Large intestine (tissue), 3 donors: ENCODE results near the gene TAF4. TPM values are rescaled to one million over a fixed set of nuclear protein-coding genes. Genes with fewer than 3 reads are reported as not detected.
A peak's percentile ranks its signal among the peaks of the same experiment; 100 is the strongest.

ENCODE experiments used
- DNase-seq, 2 donors: peaks; one replicate each; pipeline versions ENCODE4 v3.0.0 to v3.0.0-alpha.2; 2013
- H3K27ac ChIP-seq: one replicate; pipeline ENCODE4 v1.5.1; 2013; ENCODE audit warnings: low read length
- H3K27me3 ChIP-seq: 2 replicates; pipeline ENCODE4 v1.6.1; 2013; ENCODE audit warnings: low read length; ENCODE audit not compliant: control insufficient read depth, insufficient read depth
- H3K36me3 ChIP-seq: 2 replicates; pipeline ENCODE4 v1.6.1; 2013; ENCODE audit warnings: low read length; ENCODE audit not compliant: control insufficient read depth, insufficient read depth
- H3K4me1 ChIP-seq: one replicate; pipeline ENCODE4 v1.6.1; 2013; ENCODE audit warnings: low read length; ENCODE audit not compliant: control insufficient read depth, insufficient read depth
- H3K4me3 ChIP-seq: one replicate; pipeline ENCODE4 v1.5.1; 2013; ENCODE audit warnings: low read length
- H3K9me3 ChIP-seq: one replicate; pipeline ENCODE4 v1.6.1; 2013; ENCODE audit warnings: mild to moderate bottlenecking, low read depth, low read length, moderate library complexity; ENCODE audit not compliant: control insufficient read depth
- WGBS: methylation state at CpG from one replicate; pipeline ENCODE4 v1.1.5; 2013; ENCODE audit warnings: low lambda C conversion rate; ENCODE audit not compliant: insufficient coverage; 5-methylcytosine and 5-hydroxymethylcytosine counted together
- polyA plus RNA-seq: library from polyadenylated mRNA; unstranded; fragments of 120-200 nt; gene quantifications from one replicate; pipeline ENCODE4 v1.2.1, GENCODE V29; 2013

The TAF4 gene
- polyA plus RNA-seq, 1 donor = 17.4 TPM

DNA sequence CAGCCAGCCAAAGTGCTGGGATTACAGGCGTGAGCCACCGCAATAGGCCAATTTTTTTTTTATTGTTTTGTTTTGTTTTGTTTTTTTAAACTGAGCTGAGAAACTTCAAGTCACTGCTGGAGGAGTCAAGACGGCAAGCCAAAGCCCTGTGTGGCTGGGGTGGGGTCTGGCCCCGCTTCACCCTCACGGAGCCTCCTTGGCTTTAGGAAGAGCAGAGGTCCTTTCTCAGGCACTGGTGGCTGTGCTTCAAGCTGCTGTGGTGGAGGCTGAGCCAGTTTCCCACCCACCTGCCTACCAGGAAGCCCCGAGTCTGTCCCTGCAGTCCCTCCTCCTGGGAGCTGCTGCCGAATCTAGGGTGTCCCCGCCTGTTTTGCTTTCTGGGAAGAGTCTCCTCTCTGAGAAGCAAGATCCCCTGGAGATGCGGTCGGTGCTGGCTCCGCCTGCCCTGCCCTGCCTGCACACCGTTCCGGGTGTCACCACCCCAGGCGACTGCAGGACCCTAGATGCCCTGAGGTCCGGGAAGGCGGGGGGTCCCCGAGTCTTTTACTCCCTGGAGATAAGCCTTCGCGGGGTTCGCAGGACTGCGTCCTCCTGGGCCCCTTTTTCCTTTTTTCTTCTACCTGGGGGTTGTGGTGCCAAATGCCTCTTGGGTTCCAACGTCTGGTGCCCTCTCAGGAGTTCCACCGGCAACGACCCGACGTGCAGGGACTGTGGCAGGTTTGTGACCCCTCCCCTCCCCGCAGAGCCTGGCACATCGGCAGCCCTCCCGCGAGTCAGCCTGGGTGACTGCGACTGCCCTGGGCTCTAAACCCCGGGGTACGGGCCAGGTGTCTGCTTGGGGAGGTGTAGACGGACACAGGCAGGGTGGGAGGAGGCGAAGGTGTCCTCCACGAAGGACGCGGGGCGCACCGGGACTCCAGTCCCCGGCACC is 100.7 kb downstream of the TAF4 start:
- WGBS = 100% methylated on average over 2 of the region's 41 CpGs
- DNase-seq = no peak
- no peak overlapping the region for H3K27ac ChIP-seq

DNA sequence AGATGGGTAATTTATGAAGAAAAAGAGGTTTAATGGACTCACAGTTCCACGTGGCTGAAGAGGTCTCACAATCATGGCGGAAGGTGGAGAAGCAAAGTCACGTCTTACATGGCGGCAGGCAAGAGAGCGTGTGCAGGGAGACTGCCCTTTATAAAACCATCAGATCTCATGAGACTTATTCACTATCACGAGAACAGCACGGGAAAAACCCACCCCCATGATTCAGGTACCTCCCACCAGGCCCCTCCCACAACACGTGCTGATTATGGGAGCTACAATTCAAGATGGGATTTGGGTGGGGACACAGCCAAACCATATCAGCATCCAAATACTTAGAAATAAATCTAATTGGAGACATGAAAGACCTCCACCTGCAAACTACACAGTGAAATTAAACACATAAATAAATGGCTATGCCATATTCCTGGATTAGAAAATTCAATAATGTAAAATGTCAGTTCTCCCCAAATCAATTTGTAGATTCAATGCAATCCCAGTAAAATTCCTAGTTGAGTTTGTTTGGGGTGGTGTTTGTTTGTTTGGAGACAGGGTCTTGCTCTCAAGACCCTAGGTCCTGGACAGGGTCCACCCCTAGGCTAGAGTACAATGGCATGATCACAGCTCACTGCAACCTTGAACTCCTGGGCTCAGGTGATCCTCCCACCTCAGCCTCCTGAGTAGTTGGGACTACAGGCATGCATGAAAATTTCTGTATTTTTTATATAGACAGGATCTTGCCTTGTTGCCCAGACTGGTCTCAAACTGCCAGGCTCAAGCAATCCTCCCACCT is 101.6 kb downstream of the TAF4 start:
- no CpG with 5 or more reads among the region's 8 CpGs for WGBS
- H3K9me3 ChIP-seq = no peaks in the 10 kb centered on the region

More for the DNA sequence above, 100.7 kb downstream of the TAF4 start:
- H3K36me3 ChIP-seq = no peaks in the 10 kb centered on the region
- no peaks in the 10 kb centered on the region for H3K4me1 ChIP-seq
- no peaks in the 10 kb centered on the region for H3K9me3 ChIP-seq
- H3K4me3 ChIP-seq = no peak overlapping the region
- H3K27me3 ChIP-seq = peaks cover 20% of the 10 kb centered on the region

DNA sequence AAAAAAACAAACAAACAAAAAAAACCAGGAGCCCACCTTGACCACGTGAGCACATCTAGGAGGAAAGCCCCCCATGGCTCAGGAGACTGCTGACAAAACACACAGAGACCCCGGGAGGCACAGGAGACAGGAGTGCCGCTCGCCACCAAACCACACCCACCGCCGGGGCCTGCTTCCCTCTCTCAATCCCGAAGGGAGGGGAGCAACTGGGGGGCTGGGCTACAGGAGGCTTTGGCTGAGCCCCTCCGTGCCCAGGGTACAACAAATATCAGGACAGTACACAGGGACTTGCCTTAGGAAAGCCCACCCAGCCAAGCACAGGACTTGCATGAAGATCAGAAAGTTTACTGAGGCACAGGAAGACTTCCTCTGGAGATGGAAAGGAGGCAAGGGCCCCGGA is 102.5 kb downstream of the TAF4 start:
- Histone ChIP-seq H3K4me1 (no peaks in the 10 kb centered on the region), H3K9me3 (no peaks in the 10 kb centered on the region), H3K27ac (no peak overlapping the region), H3K27me3 (peaks cover 20% of the 10 kb centered on the region), H3K36me3 (no peaks in the 10 kb centered on the region), H3K4me3 (no peak overlapping the region)
- 71% methylated on average over 1 of the region's 9 CpGs for WGBS
- DNase-seq = no peak

More for the DNA sequence above, 101.6 kb downstream of the TAF4 start:
- no peaks in the 10 kb centered on the region for H3K4me1 ChIP-seq
- no peak overlapping the region for H3K4me3 ChIP-seq
- no peak for DNase-seq
- H3K27ac ChIP-seq = no peak overlapping the region
- no peaks in the 10 kb centered on the region for H3K36me3 ChIP-seq
- H3K27me3 ChIP-seq = peaks cover 20% of the 10 kb centered on the region

DNA sequence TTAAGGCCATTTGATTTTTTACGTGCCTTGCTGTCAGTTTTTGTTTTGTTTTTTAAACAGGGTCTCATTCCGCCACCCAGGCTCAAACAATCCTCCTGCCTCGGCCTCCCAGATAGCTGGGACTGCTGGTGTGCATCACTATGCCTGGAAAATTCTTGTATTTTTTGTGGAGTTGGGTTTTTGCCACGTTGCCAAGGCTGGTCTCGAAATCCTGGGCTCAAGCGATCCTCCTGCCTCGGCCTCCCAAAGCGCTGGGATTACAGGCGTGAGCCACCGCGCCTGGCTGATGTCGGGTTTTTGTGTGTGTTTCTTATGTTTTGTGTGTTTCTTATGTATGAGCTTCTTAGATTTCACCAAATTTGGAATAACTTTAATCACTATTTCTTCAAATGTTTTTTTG is 104.8 kb downstream of the TAF4 start:
- WGBS = 95% methylated on average over 4 of the region's 12 CpGs
- DNase-seq = no peak
- Histone ChIP-seq H3K4me1 (no peaks in the 10 kb centered on the region), H3K36me3 (no peaks in the 10 kb centered on the region), H3K9me3 (no peaks in the 10 kb centered on the region), H3K4me3 (no peak overlapping the region), H3K27me3 (peaks cover 12% of the 10 kb centered on the region), H3K27ac (no peak overlapping the region)

DNA sequence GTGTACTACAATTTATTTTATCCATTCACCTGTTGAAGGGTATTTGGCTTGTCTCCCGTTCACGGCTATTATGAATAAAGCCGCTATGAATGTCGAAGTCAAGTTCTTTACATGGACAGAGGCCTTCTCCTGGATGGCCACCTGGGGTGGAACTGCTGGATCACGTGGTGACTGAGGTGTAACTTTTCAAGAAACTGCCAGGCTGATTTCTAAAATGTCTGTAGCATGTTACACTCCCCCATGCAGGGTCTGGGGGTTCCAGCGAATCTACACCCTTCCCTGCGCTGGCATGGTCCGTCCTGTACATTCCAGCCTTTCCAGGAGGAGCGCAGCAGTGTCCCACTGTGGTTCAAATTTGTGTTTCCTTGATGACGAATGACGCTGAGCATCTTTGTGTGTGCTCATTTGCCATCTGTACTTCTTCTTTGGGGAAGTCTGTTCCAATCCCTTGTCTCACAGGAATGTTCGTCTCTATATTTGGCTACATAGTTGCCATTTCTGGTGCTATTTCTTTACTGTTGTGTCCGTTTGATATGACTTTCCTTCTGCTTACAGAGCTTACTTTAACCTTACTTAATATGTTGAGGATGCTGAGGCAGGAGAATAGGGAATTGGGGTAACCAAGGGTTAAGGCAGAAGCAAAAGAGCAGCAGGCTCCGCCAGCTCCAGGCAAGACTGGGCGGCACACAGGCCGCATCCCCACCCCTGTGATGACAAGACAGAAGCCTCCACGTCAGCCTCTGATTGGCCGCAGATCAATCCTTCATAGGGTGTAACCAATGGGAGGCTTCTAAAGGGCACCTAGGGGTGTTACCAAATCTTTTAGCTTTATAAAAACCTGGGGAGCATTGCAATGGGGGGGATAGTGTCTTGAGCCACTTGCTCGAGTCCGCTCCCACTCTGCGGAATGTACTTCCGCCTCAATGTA is 106.6 kb downstream of the TAF4 start:
- Histone ChIP-seq H3K27ac (no peak overlapping the region), H3K36me3 (no peaks in the 10 kb centered on the region), H3K27me3 (peaks cover 6% of the 10 kb centered on the region), H3K4me1 (no peaks in the 10 kb centered on the region), H3K4me3 (no peak overlapping the region), H3K9me3 (no peaks in the 10 kb centered on the region)
- 73% methylated on average over 2 of the region's 22 CpGs for WGBS
- DNase-seq = no peak

DNA sequence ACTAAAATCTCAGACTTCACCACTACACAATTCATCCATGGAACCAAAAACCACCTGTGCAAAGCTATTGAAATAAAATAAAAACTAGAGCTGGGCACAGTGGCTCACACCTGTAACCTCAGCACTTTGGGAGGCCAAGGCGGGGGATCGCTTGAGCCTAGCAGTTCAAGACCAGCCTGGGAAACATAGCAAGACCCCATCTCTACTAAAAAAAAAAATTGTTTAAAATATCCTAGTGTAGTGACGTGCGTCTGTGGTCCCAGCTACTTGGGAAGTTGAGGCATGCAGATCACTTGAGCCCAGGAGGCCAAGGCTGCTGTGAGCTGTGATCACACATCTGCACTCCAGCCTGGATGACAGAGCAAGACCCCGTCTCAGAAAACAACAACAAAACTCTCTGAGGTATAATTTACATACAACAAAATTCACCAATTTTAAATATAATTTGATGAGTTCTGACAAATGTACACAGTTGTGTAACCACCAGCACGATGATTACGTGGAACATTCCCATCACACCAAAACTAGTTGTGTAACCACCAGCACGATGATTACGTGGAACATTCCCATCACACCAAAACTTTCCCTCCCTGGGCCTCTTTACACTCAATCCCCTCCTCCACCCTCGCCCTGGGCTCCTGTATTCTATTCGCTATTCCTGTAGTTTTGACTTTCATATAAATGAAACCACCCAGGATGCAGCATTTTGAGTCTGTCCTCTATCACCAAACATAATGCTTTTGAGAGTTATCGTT is 107.5 kb downstream of the TAF4 start:
- 86% methylated on average over 2 of the region's 12 CpGs for WGBS
- Histone ChIP-seq H3K27ac (no peak overlapping the region), H3K9me3 (no peaks in the 10 kb centered on the region), H3K36me3 (no peaks in the 10 kb centered on the region), H3K4me1 (no peaks in the 10 kb centered on the region), H3K4me3 (no peak overlapping the region), H3K27me3 (peaks cover 6% of the 10 kb centered on the region)
- DNase-seq = no peak

DNA sequence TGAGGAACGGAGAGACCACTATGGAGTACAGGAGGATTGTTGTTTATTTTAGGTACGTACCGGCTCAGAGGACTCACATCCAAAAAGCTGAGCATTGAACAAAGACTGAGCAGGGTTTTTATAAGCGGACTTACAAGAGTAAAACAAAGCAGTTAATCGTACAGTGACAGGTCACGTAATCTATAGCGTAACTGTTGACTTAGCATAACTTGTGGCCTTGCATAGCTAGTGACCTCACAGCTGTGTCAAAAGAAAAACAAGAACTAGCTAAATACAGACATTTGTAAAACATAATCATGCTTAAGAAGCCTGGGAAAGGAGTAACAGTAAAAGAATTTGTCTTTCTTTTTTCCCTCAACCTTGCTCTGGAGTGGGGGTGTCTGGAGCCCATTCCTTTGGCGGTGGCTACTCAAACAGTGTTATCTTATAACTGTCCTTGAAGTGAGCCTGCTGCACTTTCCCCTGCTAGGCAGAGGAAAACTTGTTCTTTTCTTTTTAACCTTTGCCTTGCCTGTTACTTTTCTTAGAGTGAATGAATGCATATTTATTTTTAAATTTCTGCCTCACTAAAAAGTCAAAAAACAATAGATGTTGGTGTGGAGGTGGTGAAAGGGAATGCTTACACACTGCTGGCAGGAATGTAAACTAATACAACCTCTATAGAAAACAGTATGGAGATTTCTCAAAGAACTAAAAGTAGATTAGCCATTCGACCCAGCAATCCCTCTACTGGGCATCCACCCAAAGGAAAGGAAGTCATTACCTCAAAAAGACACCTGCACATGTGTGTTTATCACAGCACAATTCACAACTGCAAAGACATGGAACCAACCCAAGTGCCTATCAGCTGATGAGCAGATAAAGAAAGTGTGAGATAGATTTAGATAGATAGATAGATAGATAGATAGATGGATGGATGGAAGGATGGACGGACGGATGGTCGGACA is 109.0 kb downstream of the TAF4 start:
- WGBS = 55% methylated on average over 6 of the region's 12 CpGs
- Histone ChIP-seq H3K36me3 (no peaks in the 10 kb centered on the region), H3K4me3 (no peak overlapping the region), H3K4me1 (no peaks in the 10 kb centered on the region), H3K9me3 (no peaks in the 10 kb centered on the region), H3K27ac (no peak overlapping the region), H3K27me3 (peaks cover 11% of the 10 kb centered on the region)
- peak in 1 of 2 donors; percentile 38 for DNase-seq

DNA sequence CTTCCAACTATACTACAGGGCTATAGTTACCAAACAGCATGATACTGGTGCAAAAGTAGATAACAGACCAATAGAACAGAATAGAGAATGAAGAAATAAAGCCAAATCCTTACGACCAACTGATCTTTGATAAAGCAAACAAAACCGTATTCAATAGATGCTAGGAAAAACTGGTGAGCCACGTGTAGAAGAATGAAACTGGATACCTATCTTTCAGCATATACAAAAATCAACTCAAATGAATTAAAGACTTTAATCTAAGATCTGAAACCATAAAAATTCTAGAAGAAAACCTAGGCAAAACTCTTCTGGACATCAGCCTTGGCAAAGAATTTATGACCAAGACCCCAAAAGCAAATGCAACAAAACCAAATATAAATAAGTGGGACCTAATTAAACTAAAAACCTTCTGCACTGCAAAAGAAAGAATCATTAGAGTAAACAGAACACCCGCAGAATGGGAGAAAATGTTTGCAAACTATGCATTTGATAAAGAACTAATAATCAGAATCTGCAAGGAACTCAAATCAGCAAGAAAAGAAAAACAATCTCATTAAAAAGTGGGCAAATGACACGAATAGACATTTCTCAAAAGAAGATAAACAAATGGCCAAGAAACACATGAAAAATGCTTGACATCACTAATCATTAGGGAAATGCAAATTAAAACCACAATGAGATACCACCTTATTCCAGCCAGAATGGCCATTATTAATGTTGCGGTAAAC is 109.8 kb downstream of the TAF4 start:
- DNase-seq = no peak
- Histone ChIP-seq H3K4me1 (no peaks in the 10 kb centered on the region), H3K4me3 (no peak overlapping the region), H3K27me3 (peaks cover 11% of the 10 kb centered on the region), H3K27ac (no peak overlapping the region), H3K36me3 (no peaks in the 10 kb centered on the region), H3K9me3 (no peaks in the 10 kb centered on the region)
- WGBS = 17% methylated on average over 4 of the region's 6 CpGs
